Suppressor macrophage (primary cell): Measurements from ENCODE around the gene SESN3.

Experiments used
- DNase-seq, 4 experiments: peaks; one replicate each; pipeline ENCODE4 v3.0.0-alpha.2; 2020 to 2022

The SESN3 gene

GRCh38 chr11:95115597-95115996, 115.4 kb downstream of the SESN3 start:
- no peak for DNase-seq
